Stimulated activated CD4-positive, alpha-beta T cell treated with anti-CD3 and anti-CD28 coated beads, Interleukin-1b, Interleukin-23, amount 100 ng/mL, for 4 hours (primary cell): ENCODE measurements around the gene TSPY8.
"Not testable (repeated sequence)": the region's sequence is repeated elsewhere in the genome, so short reads cannot be mapped to it uniquely, and the experiment has no call there.

Experiments used
- DNase-seq, 2 donors: peaks; one replicate each; pipeline ENCODE4 v3.0.0-alpha.2; 2020; ENCODE audit warnings: low read depth in 2 of 2

TSPY8 gene

GRCh38 chrY:9357497-9357896 lies at the start of gene TSPY8:
Gene TSPY8, plus strand, starts transcription at chrY:9357797. Its CDS starts 46 bp downstream, at chrY:9357843.
- not testable (repeated sequence) for DNase-seq

DNA sequence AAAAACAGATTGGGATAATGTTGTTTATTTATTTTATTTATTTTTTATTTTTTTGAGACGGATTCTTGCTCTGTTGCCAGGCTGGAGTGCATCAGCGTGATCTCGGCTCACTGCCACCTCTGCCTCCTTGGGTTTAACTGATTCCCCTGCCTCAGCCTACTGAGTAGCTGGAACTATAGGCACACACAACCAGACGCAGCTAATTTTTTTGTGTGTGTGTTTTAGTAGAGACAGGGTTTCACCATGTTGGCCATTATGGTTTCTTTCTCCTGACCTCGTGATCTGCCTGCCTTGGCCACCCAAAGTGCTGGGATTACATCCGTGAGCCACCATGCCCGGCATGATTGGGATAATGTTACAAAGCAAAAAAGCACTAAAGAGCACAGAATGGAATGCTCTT lies 36.6 kb upstream of the TSPY8 start:
- no peak for DNase-seq

DNA sequence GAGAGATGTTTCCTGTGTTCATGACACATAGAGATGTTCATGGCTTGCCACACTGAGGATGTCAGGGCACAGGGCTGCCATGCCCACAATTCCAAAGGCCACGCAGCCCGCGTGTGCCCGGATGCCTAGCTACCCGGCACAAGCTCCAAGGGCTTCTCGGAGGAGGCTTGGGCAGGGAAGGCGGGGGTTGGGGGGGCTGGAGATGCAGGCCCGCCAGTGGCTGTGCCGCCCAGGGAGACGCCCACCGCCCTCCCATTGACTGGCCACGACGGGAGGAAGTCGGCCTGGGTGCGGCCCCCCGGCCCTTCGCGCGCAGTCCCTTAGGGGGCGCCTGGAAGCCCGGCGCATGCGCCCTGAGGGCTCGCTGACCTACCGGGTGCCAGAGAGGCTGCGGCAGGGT lies 20.4 kb upstream of the TSPY8 start, which contains the start of gene TSPY4:
Gene TSPY4 (plus strand): TSS at position 301 of the 400 bp plus-strand sequence. CDS start 46 bp downstream, at position 347.
- DNase-seq: not testable (repeated sequence)

- not testable (repeated sequence) for DNase-seq
Observed at GRCh38 chrY:9396527-9396926, 38.9 kb downstream of the TSPY8 start.

DNA sequence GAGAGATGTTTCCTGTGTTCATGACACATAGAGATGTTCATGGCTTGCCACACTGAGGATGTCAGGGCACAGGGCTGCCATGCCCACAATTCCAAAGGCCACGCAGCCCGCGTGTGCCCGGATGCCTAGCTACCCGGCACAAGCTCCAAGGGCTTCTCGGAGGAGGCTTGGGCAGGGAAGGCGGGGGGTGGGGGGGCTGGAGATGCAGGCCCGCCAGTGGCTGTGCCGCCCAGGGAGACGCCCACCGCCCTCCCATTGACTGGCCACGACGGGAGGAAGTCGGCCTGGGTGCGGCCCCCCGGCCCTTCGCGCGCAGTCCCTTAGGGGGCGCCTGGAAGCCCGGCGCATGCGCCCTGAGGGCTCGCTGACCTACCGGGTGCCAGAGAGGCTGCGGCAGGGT lies 40.5 kb downstream of the TSPY8 start, which contains the start of gene TSPY3:
Gene TSPY3 (plus strand): TSS at position 301 of the 400 bp plus-strand sequence. CDS start 46 bp downstream, at position 347.
- DNase-seq: not testable (repeated sequence)
